GM04503 (cell line): ENCODE results near the gene SLC12A2.

Source experiments
- DNase-seq: peaks from one replicate; pipeline ENCODE4 v3.0.0-alpha.2; 2012; ENCODE audit warnings: low read depth

The SLC12A2 gene

DNA sequence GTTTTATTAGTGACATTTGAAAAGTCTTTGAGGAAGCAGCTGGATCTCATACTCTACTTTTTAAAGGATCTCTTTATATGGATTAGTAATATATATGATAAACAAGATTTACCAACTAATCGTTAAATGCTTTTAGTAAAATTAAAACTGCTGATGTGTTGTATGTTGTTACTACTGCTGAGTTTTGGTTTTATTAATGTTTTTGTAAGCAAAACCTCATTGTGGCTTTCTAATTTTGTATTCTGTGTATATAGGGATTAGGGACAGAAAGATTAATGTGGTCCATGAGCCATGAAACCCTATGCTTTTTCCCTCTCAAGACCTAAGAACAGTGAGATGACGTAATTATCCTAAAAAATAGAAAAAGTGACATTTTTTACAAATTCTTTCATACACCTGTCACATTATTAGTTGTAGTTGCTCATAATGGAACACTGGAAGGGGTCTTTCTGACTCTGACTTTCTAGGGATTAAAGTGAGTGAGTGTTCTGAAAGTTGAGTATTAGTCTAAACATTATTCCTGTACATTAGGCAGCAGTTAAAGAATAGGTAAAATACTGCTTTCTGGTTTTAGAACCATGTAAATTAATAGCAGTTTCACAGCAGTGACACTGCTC lies 85.9 kb downstream of the SLC12A2 start:
- DNase-seq, result no peak

GRCh38 chr5:128172102-128172501 lies 88.5 kb downstream of the SLC12A2 start:
- DNase-seq, result no peak

DNA sequence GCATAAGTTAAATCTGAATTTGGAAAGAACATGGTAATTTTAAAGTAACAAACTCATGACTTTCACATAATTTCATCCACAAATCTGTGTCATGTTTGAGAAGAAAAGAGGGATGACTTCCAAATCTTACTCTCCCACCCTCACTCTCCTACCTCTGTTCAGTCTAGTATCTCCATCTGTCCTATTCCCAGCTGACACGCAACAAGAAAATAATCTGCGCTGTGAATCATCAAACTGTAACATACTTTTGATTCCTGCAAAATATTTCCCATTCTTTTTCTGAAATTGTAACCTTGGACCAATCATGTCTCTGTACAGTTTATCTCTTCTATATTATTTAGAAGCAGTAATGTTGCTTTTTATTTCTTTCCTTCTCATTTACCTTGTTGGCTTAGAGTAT lies 91.4 kb downstream of the SLC12A2 start:
- no peak for DNase-seq

DNA sequence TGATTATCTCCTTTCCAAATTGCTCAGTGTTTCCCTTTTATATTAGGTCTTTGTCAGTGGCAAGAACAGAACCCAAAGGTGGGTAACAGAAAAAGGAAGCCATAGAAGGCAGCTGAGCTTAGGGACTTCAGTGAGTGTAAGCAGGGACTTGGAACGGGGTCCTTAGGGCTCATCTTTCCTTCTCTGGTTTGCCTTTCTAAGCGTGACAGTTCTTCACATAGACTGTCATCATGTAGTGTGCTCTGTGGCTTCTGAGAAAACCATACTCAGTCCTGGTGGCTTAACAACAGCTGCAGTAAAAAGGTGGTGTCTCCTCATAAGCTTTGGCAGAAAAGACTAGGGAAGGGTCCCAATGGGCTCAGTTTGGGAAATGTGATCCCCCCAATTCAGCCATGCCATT lies 108.8 kb downstream of the SLC12A2 start:
- no peak for DNase-seq

GRCh38 chr5:128193665-128194390 lies 110.3 kb downstream of the SLC12A2 start:
- DNase-seq, result no peak

DNA sequence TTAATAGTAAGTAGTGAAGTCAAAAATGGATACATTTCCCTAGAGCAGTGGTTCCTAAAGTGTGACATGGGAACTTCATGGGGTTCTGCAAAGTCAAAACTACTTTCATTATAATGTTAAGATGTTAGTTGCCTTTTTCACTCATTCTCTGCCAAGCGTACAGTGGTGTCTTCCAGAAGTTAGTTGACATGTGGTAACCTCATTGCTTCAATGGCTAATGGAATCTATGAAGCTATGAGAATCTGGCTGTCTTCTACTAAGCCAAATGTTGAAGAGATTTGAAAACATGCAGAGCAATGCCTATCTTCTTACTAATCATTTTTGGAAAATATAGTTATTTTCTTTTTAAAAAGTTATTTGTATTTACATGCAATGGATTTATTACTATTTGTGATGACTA lies 111.8 kb downstream of the SLC12A2 start:
- DNase-seq, result no peak

- no peak for DNase-seq
Observed at GRCh38 chr5:128196080-128196479, 112.5 kb downstream of the SLC12A2 start.

- no peak for DNase-seq
Observed at GRCh38 chr5:128196791-128197190, 113.2 kb downstream of the SLC12A2 start.

GRCh38 chr5:128197896-128198522 lies 114.4 kb downstream of the SLC12A2 start:
- DNase-seq, result no peak

GRCh38 chr5:128199104-128199503 lies 115.5 kb downstream of the SLC12A2 start:
- DNase-seq, result no peak

DNA sequence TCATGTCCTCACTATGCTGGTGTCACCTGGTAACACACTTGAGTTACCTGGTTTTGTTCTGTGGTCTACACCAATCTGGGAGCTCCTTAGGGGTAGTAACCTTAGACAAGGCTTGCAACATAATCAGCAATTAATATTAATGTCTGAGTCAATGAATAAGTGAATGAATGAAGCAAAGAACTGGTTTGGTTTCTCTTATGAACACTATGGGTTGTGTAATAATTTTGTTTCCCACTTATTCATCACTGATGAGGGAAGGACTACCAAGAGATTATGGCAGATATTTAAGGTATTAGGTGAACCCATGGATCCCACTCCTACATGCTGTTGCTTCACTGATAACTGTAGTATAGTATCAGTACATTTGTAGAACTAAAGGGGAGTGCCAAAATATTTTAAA lies 116.0 kb downstream of the SLC12A2 start:
- DNase-seq, result no peak

DNA sequence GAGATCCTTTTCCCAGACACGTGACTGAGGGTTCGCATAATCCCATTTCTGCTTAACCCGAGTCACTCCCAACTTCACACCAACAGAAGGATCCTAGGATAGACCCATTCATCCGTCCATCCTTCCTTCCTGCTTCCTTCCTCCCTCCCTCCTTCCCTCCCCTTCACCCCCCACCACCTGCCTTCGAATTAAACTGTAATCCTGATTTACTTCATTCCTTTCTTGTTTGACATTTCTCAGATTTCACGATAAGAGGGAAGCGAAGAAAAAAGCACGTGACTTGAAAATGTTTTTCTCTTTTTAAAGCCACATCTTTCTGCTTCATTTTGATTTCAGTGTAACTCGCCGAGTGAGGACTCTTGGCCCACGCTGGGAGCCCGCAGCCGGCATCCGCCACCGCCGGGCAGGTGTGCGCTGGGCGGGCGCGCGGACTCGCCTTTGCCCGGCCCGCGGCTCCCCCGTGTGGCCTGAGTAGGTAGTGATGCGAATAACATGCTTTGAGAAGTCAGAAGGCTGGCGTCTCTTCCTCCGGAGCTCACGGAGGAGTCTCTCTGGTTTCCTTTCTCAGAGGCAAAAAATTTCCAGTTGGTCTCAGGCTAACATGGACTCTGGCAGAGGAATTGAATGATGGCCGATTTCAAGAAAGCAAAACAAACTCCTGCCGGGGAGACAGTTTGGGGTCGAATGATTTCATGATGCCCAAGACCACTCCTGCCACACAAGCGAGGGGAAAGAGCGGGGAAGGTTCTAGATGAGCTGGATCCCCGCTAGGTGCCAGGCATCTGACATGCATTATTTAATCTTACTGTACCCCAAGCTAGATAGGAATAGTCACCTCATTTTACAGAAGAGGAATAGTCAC lies 117.7 kb downstream of the SLC12A2 start:
- DNase-seq, result no peak

GRCh38 chr5:128202320-128202719 lies 118.8 kb downstream of the SLC12A2 start:
- DNase-seq, result no peak

- no peak for DNase-seq
Observed at GRCh38 chr5:128208436-128208835, 124.9 kb downstream of the SLC12A2 start.

DNA sequence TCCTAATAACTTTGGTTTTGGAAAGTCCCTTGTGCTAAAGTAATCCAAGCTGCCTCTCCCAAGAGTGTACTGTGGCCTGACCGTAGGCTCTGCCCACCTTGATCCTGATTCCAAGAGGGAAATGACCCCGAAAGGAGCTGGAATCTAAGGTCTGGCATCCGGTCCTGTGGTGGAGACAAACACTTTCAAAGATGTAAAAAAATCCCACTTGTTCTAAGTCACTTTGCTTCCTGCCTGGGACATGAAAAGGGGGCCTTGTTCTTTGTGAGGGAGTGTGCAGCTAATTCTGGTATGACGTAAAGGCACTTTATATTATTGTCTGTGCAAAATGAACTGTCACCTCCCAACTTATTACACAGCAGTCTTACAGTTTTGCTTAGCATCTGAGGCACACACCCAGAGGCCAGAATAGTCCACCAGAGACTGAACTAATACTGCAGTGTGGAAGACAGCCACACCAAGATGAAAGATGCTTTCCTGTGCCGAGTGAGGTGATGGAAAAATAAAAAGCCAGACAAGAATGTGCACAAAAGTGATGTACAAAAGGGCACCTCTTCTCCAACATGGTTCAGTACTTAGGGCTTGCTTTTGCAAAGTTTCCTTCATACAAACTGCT lies 128.7 kb downstream of the SLC12A2 start:
- DNase-seq, result no peak

DNA sequence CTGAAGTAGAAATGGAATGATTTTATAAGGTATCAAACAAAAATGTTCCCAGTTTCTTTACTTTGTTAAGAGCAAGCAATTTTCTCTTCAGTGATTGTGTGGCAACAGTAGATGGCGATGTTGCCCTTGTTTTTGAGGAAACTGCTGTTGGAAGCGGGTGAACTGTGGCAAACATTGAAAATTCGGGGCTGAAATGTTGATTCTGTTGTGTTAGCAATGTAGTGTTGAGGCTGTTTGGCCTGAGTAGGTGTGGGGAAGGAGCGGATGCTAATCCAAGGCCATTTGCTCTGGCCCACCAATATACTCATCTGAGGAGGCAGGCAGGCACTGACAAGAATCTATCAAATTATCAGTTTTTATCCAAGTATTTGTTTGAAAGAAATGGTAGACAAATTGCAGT lies 129.8 kb downstream of the SLC12A2 start:
- DNase-seq, result no peak

DNA sequence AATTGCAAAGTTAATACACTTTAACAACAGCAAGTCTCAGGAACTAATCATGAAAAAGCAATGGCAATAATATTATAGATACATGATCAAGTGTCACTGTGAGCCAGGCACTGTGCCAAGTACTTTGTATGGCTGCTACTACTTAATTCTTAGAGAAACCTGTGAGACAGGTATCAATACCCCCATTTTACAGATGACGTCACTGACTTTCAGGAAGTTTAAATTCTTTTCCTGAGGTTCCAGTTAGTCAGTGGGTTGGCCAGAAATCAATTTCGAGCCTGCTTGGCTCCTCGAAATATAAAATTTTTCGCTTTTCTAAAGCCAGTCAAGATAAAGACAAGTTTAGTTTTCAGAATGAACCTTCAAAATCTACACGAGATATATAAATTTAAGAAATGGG lies 130.3 kb downstream of the SLC12A2 start:
- no peak for DNase-seq

DNA sequence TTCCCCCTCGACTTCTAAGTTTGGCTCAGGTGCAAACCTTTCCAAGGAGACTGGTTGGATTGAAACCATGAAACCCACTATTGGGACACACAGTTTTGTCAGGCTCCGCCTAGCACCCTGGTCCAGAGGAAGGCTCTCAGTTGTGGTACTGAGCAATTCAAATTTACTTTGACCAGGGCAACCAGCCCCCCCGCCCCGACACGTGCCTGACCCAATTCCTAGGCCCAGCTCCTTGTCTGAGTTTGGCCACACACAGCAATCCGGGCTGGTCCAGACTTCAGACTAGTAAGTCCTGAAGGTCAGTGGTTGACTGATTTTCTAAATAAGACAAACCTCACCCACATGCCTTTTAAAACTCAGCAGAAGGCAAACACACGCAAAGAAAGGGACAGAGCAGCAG lies 132.7 kb downstream of the SLC12A2 start:
- DNase-seq, result no peak

DNA sequence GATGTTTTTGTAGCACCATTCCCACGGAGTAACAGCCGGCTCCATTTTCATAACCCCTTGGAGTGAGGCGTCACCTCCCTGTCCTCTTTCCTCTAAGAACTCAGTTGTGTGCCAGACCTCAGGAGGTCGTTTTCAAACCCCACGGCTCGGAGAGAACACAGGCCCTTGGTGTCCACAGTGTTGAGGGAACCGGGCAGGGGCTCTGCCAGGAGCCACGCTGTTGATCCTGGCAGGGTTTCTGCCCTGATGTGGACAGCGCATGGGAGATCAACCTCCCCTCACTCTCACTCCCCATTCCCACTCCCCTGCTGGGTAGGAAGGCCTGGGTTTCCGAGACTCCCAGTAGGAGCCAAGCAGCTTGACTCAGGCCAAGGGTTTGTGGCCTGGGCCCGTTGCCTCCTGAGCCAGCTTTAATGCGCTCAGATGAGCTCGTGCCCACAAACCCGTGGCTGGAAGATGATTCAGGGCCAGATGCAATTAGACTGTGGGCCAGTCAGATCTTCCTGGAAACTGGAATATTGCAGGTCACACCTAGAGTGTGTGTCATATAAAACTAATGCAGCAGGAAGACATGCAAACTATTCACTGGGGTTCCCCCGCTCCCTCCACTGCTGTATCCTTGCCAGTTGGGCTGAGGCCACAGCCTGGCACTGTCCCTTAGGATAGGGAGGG lies 133.4 kb downstream of the SLC12A2 start:
- DNase-seq, result no peak

DNA sequence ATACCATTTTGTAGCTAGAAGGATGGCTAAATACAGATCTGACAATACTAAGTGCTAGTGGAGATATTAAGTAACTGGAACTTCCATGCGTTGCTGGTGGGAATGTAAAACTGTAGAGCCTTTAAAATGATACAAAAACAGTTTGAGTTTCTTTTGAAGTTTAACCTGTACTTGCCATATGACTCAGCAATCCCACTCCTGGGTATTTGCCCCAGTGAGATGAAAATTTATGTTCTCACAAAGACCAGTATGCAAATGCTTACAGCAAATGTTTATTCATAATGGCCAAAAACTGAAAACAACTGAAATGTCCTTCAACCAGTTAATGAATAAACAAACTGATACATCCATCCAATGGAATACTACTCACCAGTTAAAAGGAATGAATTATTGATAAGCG lies 137.3 kb downstream of the SLC12A2 start:
- no peak for DNase-seq

- no peak for DNase-seq
Observed at GRCh38 chr5:128224336-128224735, 140.8 kb downstream of the SLC12A2 start.
